BJ (cell line): ENCODE results near the gene TMEM170A. TPM values are rescaled to one million over a fixed set of nuclear protein-coding genes. Genes with fewer than 3 reads are reported as not detected.

Source experiments
- CTCF ChIA-PET: fragments of 350-600 bp; formaldehyde crosslinking; extraction: SDS; loops from one replicate; lab custom pipeline; 2021; ENCODE audit warnings: antibody characterized with exemption, inconsistent platforms; lab: Yijun Ruan, JAX
- POLR2A ChIA-PET: fragments of 300-600 bp; sonication (Branson Sonifier 250); formaldehyde crosslinking; extraction: SDS; loops from one replicate; lab custom pipeline; 2021; ENCODE audit warnings: antibody characterized with exemption; lab: Charles Lee
- DNase-seq: peaks from one replicate; pipeline ENCODE4 v3.0.0-alpha.2; 2011; ENCODE audit warnings: low read depth
- H3K27me3 ChIP-seq: 2 replicates; pipeline ENCODE4 v1.6.0; 2011; ENCODE audit warnings: low read length; ENCODE audit not compliant: control insufficient read depth, insufficient read depth
- H3K36me3 ChIP-seq: 2 replicates; pipeline ENCODE4 v1.5.1; 2011; ENCODE audit warnings: low read length; ENCODE audit not compliant: control insufficient read depth, insufficient read depth
- H3K4me3 ChIP-seq: 2 replicates; pipeline ENCODE4 v1.5.1; 2011; ENCODE audit warnings: low read depth, mild to moderate bottlenecking, control low read depth, low read length
- CTCF ChIP-seq: IDR thresholded peaks from 2 replicates; pipeline ENCODE4 v1.5.1; 2011; ENCODE audit warnings: low read depth, mild to moderate bottlenecking, control low read depth, inconsistent platforms, low read length, moderate library complexity; ENCODE audit not compliant: insufficient read depth
- polyA plus RNA-seq: library from polyadenylated mRNA; depleted of rRNA; stranded (reverse); fragments of >200 nt; gene quantifications from 2 replicates; pipeline ENCODE4 v1.2.3, GENCODE V29; 2011

The TMEM170A gene
- polyA plus RNA-seq, 1 experiment = 5.2 TPM

GRCh38 chr16:75479421-75479990 lies 15.0 kb upstream of the TMEM170A start:
- Histone ChIP-seq H3K4me3 (no peak overlapping the region), H3K36me3 (no peaks in the 10 kb centered on the region), H3K27me3 (peaks cover 2% of the 10 kb centered on the region; the same call in 1 of the 2 replicates)
- no peak for DNase-seq
- no peak for TF ChIP-seq CTCF
- POLR2A ChIA-PET = no interaction called here
- CTCF ChIA-PET = no interaction called here

GRCh38 chr16:75478480-75479345 lies 14.2 kb upstream of the TMEM170A start:
- no peaks in the 10 kb centered on the region for H3K36me3 ChIP-seq
- no peak overlapping the region for H3K4me3 ChIP-seq
- CTCF ChIA-PET = interaction anchor here (1.1 to 1.9 kb wide), 3 partner anchors 14 to 362 kb away, joined by 3 to 11 read pairs (median 4); partner anchors contain the start of genes LDHD and TMEM170A
- POLR2A ChIA-PET = no interaction called here
- no peak for TF ChIP-seq CTCF
- DNase-seq = no peak
- H3K27me3 ChIP-seq = peaks cover 2% of the 10 kb centered on the region; the same call in 1 of the 2 replicates

GRCh38 chr16:75477680-75478473 lies 13.4 kb upstream of the TMEM170A start:
- no peak for DNase-seq
- Histone ChIP-seq H3K4me3 (no peak overlapping the region), H3K27me3 (peaks cover 2% of the 10 kb centered on the region; the same call in 1 of the 2 replicates), H3K36me3 (no peaks in the 10 kb centered on the region)
- TF ChIP-seq CTCF = no peak
- CTCF ChIA-PET = interaction anchor here (1.1 to 1.9 kb wide), 4 partner anchors 13 to 361 kb away, joined by 3 to 11 read pairs (median 4); partner anchors contain the start of genes LDHD and TMEM170A
- POLR2A ChIA-PET = no interaction called here

- H3K4me3 ChIP-seq = no peak overlapping the region
- CTCF ChIA-PET = interaction anchor here (1.2 to 2.5 kb wide), 5 partner anchors 12 to 287 kb away, joined by 3 to 11 read pairs (median 5); partner anchors contain the start of gene TMEM170A
- no peak for DNase-seq
- POLR2A ChIA-PET = no interaction called here
- H3K27me3 ChIP-seq = peaks cover 2% of the 10 kb centered on the region; the same call in 1 of the 2 replicates
- no peaks in the 10 kb centered on the region for H3K36me3 ChIP-seq
- no peak for TF ChIP-seq CTCF
Measured at GRCh38 chr16:75476817-75477216, 12.3 kb upstream of the TMEM170A start.
